Thyroid gland (tissue), 4 donors: ENCODE data around the gene TRIL. TPM values are rescaled to one million over a fixed set of nuclear protein-coding genes. Genes with fewer than 3 reads are reported as not detected.
A peak's percentile ranks its signal among the peaks of the same experiment; 100 is the strongest.

Source experiments
- DNase-seq, 2 donors: peaks; one replicate each; pipeline ENCODE4 v3.0.0-alpha.2; 2019
- H3K27ac ChIP-seq, 3 donors: fragments of 200-600 bp; sonication (generic); 1 replicate in 2 of 3; 2 replicates in 1 of 3; pipeline ENCODE4 v1.5.1; 2016 to 2019; ENCODE audit warnings: mild to moderate bottlenecking in 1 of 3, moderate library complexity in 1 of 3
- H3K27me3 ChIP-seq: fragments of 200-600 bp; sonication (generic); one replicate; pipeline ENCODE4 v1.5.1; 2019
- H3K36me3 ChIP-seq, 2 donors: fragments of 200-600 bp; sonication (generic); one replicate each; pipeline ENCODE4 v1.5.1; 2016 to 2019
- H3K4me1 ChIP-seq, 2 donors: fragments of 200-600 bp; sonication (generic); one replicate each; pipeline ENCODE4 v1.5.1; 2017 to 2019
- H3K4me3 ChIP-seq, 3 donors: fragments of 200-600 bp; sonication (generic); replicated peaks in 1 of 3; 1 replicate in 2 of 3; 2 replicates in 1 of 3; pipeline ENCODE4 v1.5.1; 2016; ENCODE audit warnings: mild to moderate bottlenecking in 1 of 3
- H3K9me3 ChIP-seq: fragments of 200-600 bp; sonication (generic); one replicate; pipeline ENCODE4 v1.5.1; 2017
- CTCF ChIP-seq, 6 experiments: fragments of 200-600 bp in 3 of 6; fragments of 450-650 bp in 3 of 6; sonication (generic) in 3 of 6; IDR thresholded peaks; one replicate each; pipeline ENCODE4 v1.5.1; 2016 to 2019; ENCODE audit warnings: antibody characterized with exemption in 6 of 6, mild to moderate bottlenecking in 2 of 6, inconsistent platforms in 1 of 6, moderate library complexity in 1 of 6
- POLR2A ChIP-seq, 2 donors: fragments of 450-650 bp; IDR thresholded peaks; one replicate each; pipeline ENCODE4 v1.6.1; 2017; ENCODE audit warnings: antibody characterized with exemption in 2 of 2, mild to moderate bottlenecking in 2 of 2, moderate library complexity in 1 of 2
- WGBS, 2 donors: methylation state at CpG; one replicate each; pipeline ENCODE4 v1.1.5; 2017; 5-methylcytosine and 5-hydroxymethylcytosine counted together
- intact Hi-C: fragments of 100-400 bp; cut with DNase I; formaldehyde crosslinking; loops from one replicate; pipeline ENCODE4 v1.15.1; 2023
- total RNA-seq, 4 donors: library from RNA; depleted of rRNA; stranded (reverse); fragments of >200 nt; gene quantifications; one replicate each; pipeline ENCODE4 v1.2.3, GENCODE V29; 2016

The TRIL gene
- total RNA-seq, 4 donors from 2014 or later = 3.3 to 11.0 (median 9.7) TPM

- WGBS, 2 donors = 85 to 100% methylated on average over 1 of the region's 1 CpG
- no peak overlapping the region for H3K27ac ChIP-seq
- no peak for DNase-seq
Measured at GRCh38 chr7:28977881-28978280, 19.8 kb upstream of the TRIL start.

GRCh38 chr7:28976022-28976421 is 17.9 kb upstream of the TRIL start:
- no peaks in the 10 kb centered on the region for H3K9me3 ChIP-seq
- no peaks in the 10 kb centered on the region for H3K36me3 ChIP-seq
- H3K27ac ChIP-seq = no peak overlapping the region
- H3K4me3 ChIP-seq = no peak overlapping the region
- intact Hi-C loops = no loop called here
- 79 to 82% methylated on average over 3 of the region's 3 CpGs for WGBS, 2 donors
- no peak for DNase-seq
- no peaks in the 10 kb centered on the region for H3K27me3 ChIP-seq
- no peaks in the 10 kb centered on the region for H3K4me1 ChIP-seq
- TF ChIP-seq POLR2A (IDR thresholded peaks at IDR 0.05) = no peak
- no peak for TF ChIP-seq CTCF (IDR thresholded peaks at IDR 0.05)

More at GRCh38 chr7:28977881-28978280, 19.8 kb upstream of the TRIL start:
- no peaks in the 10 kb centered on the region for H3K9me3 ChIP-seq
- intact Hi-C loops = no loop called here
- no peak overlapping the region for H3K4me3 ChIP-seq
- H3K4me1 ChIP-seq = no peaks in the 10 kb centered on the region
- H3K36me3 ChIP-seq = no peaks in the 10 kb centered on the region
- TF ChIP-seq POLR2A (IDR thresholded peaks at IDR 0.05) = no peak
- no peaks in the 10 kb centered on the region for H3K27me3 ChIP-seq

GRCh38 chr7:28973591-28973990 is 15.5 kb upstream of the TRIL start:
- DNase-seq = no peak
- WGBS, 2 donors = 95% methylated on average over 3 of the region's 3 CpGs
- Histone ChIP-seq H3K9me3 (no peaks in the 10 kb centered on the region), H3K36me3 (no peaks in the 10 kb centered on the region), H3K4me3 (no peak overlapping the region), H3K27ac (no peak overlapping the region), H3K4me1 (no peaks in the 10 kb centered on the region), H3K27me3 (no peaks in the 10 kb centered on the region)
- intact Hi-C loops = no loop called here
- no peak for TF ChIP-seq CTCF (IDR thresholded peaks at IDR 0.05)
- no peak for TF ChIP-seq POLR2A (IDR thresholded peaks at IDR 0.05)

DNA sequence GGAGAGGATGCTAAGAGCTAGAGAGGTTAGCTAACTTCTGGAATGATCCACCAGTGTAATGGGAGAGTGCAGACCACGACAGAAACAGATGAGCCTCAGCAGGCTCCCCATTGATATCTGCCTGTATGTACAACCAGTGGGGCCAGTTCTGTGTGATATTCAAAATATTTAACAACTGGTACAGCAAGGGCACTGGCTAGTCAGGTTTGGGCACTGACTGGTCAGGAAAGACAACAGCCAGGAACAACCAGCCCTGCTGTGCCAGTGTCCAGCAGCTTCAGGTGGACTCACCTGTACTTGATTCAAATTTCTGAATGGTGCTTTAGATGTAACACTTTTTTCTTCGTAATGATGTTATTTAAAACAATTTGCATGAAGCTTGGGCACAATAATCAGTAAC is 5.9 kb upstream of the TRIL start:
- H3K27me3 ChIP-seq = no peaks in the 10 kb centered on the region
- H3K36me3 ChIP-seq = no peaks in the 10 kb centered on the region
- 82 to 86% methylated on average over 2 of the region's 2 CpGs for WGBS, 2 donors
- no peak for DNase-seq
- TF ChIP-seq CTCF (IDR thresholded peaks at IDR 0.05) = no peak
- no peak for TF ChIP-seq POLR2A (IDR thresholded peaks at IDR 0.05)
- H3K27ac ChIP-seq = no peak overlapping the region
- peaks cover 0 to 6% of the 10 kb centered on the region in 2 donors for H3K4me1 ChIP-seq
- no peaks in the 10 kb centered on the region for H3K9me3 ChIP-seq
- intact Hi-C loops = loop anchor here (5.0 kb wide), 1 partner anchor 37 kb away; no protein-coding TSS in a partner anchor
- H3K4me3 ChIP-seq = no peak overlapping the region

GRCh38 chr7:28961972-28962371 is 3.8 kb upstream of the TRIL start:
- WGBS, 2 donors = 59% methylated on average over 2 to 5 of the region's 5 CpGs
- TF ChIP-seq CTCF (IDR thresholded peaks at IDR 0.05) = no peak
- no peak for TF ChIP-seq POLR2A (IDR thresholded peaks at IDR 0.05)
- peak; percentile 59 to 68 for DNase-seq

More at GRCh38 chr7:28961972-28962371, 3.8 kb upstream of the TRIL start:
- intact Hi-C loops = loop anchor here (5.0 kb wide), 1 partner anchor 35 kb away; no protein-coding TSS in a partner anchor
- Histone ChIP-seq H3K36me3 (no peaks in the 10 kb centered on the region), H3K4me1 (peaks cover 9 to 18% of the 10 kb centered on the region in 2 donors), H3K4me3 (no peak overlapping the region), H3K27me3 (no peaks in the 10 kb centered on the region), H3K27ac (no peak overlapping the region), H3K9me3 (no peaks in the 10 kb centered on the region)
